Activated CD8-positive, alpha-beta memory T cell treated with anti-CD3 and anti-CD28 coated beads for 48 hours (primary cell): ENCODE results near the gene GALNT8.
"Not testable (repeated sequence)": the region's sequence is repeated elsewhere in the genome, so short reads cannot be mapped to it uniquely, and the experiment has no call there.

Experiments used
- DNase-seq, 3 experiments: peaks; one replicate each; pipeline ENCODE4 v3.0.0-alpha.2; 2020; ENCODE audit warnings: low read depth in 2 of 3, low spot score in 2 of 3

The GALNT8 gene

DNA sequence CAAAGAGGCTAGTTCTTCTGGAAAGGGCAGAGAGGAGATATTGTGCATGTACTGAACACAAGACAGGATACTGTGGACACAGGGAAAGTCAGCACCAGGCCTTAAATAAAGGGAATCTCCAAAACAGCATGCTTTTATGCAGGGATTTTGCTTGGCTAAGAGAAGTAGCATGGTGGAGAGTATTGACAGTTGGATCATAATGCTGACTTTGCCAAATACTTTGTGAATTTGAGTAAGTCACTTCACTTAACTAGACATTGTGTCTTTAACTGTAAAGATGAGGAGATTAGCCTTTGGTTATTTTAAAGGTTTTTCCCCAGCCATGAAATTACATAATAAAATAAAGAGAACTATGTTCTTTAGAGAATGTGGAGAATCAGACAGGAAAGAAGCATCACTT lies 24.5 kb downstream of the GALNT8 start:
- DNase-seq = no peak

DNA sequence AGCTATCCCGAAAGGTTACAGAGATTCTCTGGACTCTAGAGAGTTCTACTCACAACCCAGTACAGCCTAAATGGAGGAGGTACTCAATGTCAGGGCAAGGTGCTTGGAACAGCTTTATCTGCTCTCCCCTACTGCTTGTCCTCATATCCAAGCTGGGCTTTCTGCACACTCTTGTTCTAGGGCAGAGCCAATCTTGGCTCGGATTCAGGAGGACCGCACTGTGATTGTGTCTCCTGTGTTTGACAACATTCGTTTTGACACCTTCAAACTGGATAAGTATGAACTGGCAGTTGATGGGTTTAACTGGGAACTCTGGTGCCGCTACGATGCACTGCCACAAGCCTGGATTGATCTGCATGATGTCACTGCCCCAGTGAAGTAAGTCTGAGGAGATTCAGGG lies 25.0 kb downstream of the GALNT8 start:
- DNase-seq = no peak

DNA sequence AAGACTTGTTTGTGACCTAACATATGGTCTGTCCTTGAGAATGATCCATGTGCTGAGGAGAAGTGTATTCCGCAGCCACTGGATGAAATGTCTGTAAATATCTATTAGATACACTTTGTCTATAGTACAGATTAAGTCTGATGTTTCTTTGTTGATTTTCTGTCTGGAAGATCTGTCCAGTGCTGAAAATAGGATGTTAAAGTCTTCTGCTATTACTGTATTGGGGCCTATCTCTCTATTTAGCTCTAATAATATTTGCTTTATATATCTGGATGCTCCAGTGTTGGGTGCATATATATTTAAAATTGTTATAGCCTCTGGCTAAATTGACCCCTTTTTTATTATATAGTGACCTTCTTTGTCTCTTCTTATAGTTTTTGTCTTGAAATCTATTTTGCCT lies 31.5 kb downstream of the GALNT8 start:
- not testable (repeated sequence) for DNase-seq

DNA sequence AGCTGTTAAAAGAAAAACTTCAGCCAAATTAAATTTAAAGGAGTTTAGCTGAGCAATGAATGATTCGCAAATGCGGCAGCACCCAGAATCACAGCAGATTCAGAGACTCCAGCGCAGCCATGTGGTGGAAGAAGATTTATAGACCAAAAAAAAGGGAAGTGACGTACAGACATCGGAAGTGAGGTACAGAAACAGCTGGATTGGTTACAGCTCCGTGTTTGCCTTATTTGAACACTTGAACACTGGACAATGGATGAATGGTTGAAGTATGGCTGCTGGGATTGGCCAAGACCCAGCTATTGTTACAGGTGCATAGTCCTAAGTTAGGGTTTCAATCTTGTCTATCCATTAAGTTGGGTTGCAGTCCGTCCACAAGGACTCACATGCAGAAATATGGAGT lies 42.6 kb downstream of the GALNT8 start:
- no peak for DNase-seq

DNA sequence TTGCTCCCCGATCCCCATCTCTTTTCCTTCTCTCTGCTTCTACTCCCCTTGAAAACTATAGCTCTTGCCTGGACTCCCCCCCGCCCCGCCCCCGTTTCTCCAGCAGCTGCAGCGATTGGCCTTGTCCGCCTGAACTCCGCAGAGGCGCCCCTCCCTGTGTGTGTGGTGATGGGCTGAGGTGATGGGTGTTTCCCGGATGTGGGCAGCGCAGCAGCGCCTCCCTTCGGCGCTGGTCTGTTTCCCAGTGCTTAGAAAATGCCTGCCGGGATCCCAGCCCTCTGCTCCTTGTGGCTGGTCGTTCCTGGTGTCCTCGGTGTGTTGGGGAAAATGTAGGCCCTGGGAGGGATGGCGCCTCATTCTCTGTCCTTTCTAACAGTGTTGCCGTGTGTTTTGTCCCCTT lies 43.3 kb downstream of the GALNT8 start:
- DNase-seq = no peak

DNA sequence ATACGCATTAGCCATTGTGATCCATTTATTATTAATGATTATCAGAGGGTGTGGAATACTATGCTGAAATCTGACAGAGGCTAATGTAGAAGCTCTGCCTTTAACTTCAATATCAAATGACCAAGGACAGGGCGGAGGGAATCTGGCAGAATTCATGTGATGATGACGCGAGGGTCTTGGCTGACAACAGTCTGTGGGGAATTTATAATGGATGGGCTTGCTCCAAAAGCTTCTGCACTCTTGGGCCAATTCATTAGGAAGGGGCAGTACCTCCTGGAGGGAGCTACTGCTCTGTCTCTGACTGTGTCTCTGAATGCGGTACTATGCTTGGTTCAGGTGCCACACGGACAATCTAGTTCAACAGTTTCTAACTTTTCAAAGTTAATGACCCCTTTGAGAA lies 46.2 kb downstream of the GALNT8 start:
- DNase-seq = no peak

DNA sequence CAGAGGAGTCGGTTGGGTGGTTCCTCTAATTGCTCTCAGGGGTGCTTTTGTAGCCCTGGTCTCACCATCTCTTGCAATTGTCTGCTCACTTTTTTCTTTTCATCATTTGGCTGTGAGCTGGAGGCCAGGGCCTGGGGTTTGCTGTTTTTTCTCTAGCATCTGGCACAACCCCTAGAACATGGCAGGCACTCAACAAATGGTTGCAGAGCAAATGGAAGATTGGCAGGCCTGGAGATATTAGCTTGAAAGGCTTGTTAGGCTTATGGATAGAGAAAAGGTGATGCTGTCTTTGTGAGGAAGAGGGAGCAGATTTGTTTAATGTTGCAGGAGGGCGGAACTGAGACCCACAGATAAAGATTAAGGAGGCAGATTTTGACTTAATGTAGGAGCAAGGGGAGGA lies 47.0 kb downstream of the GALNT8 start:
- no peak for DNase-seq

DNA sequence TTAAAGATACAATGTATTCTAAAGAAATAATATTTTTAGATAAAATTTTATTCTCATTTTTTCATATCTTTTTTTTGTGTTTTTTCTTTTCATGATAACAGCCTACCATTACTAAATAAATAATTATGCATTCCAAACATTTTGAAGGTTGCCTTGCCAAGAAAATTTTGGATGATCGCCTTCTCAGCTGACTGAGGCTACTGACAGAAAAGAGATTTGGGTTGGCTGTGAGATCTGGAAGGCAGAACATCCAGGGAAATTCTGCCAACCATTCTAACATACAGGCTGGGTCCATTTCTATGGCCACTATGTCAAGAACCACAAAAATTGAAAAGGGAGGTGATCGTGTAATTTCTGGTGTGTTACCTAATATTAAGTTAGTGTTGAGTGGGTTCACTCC lies 48.1 kb downstream of the GALNT8 start:
- no peak for DNase-seq

DNA sequence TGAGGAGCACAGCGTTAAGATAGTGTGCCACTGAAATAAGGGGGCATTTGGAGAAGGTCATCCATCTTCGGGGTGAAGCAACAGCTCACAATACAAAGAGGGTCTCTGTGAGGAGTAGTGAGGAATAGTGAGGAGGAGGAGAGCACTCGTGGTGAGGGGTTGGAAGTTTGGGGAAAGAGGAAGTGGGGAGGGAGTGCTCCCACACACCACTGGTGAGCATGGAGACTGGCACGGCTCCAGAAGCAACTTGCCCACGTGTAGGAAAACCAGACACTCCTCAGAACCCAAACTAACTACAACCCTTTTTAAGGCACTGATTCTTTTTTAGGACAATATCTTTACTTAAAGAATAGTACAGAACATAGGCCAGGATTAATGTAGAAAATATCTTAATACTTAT lies 48.9 kb downstream of the GALNT8 start:
- no peak for DNase-seq

DNA sequence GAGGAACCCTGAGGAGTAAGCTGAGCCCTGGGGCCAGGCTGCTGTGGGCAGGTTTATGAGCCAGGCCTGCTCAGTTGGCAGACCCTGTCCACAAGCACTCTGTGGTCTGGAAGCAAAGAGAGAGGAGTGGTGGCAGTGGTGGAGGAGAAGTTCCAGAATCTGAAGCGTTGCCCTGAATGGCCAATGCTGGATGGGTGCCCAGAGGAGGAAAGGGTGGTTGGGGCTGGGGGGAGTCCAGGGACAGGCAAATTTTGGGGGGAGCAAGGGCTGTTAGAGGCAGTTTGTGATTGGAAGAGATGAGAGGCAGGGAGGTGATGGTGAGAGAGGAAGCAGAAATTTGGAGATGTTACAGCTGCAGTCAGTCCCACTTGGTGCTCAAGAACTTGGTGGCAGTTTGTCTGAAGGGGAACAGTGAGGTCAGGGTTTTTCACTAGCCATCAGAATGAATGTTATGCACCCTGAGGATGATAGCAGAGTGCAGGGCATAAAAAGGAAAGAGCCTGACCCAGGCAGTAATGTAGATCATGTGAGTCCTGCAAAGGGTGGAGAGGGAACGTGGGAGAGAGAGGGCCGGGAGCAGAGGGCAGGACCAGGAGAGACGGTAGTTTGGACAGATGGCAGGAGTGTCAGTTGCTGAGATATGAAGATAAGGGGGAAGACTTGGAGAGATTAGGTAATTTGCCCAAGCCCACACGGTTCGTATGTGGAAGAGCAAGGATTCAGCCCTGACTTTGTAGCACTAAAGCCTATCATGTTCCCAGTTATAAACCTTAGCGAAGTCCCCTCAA lies 51.2 kb downstream of the GALNT8 start:
- DNase-seq = no peak

DNA sequence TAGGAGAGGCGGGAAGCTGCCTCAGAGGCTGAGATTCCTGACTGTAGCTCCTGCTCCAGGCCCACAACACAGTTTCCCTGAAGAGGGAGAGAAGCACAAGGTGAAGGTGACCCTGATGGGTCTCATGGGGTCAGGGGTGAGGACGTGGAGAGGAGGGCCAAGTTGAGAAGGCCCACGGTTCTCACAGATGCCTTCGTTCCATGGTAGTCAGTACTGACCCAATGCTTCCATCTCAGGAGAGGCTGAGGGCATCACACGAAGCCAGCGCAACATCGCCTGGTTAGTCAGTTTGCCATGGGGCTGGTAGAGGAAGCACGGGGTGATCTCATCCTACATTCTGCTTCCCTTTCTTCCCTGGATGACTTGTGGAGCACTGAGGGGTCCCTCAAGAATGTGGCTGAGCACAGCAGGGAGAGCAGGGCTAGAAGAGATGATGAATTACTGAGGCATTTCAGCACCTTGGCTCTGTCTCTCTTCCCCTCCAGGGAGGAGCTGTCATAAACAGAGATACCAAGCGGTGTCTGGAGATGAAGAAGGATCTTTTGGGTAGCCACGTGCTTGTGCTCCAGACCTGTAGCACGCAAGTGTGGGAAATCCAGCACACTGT lies 51.9 kb downstream of the GALNT8 start:
- DNase-seq = no peak

DNA sequence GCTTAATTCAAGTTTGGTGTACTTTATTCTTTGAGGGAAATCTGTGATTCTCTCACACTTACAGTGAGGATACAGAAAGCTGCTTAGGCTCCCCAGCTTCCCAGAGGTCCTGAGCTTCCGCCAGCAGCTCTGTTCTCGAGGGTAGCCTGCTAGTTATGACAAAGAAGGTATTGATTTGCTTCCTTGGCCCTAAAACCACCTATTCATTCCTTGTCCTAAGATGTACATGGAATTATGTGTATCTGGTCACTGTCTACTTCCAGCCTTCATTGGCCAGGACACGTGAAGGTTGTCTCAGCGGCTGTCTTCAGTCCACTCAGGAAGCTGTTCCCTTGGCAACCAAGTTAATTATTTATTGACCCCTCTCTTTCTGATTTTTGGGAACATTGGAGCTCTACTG lies 55.7 kb downstream of the GALNT8 start:
- no peak for DNase-seq

DNA sequence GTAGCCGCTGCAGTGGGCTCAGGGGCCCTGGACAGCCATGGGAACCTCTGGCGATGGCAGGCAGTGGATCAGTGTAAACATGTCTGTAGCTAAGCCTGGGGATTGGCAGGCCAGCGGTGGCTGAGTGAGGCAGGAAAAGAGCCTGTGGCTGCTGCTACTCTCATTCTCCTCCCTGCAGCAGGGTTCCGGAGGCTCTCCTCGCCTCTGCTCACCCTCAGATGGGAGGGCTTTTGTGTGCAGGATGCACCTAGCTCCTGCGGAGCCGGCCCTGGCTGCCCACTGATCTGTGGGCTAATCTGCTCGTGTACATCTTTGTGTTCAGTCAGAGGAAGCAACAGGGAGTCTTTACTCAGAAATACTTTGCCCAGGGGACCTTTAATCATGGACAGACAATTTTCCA lies 59.5 kb downstream of the GALNT8 start:
- DNase-seq = no peak

DNA sequence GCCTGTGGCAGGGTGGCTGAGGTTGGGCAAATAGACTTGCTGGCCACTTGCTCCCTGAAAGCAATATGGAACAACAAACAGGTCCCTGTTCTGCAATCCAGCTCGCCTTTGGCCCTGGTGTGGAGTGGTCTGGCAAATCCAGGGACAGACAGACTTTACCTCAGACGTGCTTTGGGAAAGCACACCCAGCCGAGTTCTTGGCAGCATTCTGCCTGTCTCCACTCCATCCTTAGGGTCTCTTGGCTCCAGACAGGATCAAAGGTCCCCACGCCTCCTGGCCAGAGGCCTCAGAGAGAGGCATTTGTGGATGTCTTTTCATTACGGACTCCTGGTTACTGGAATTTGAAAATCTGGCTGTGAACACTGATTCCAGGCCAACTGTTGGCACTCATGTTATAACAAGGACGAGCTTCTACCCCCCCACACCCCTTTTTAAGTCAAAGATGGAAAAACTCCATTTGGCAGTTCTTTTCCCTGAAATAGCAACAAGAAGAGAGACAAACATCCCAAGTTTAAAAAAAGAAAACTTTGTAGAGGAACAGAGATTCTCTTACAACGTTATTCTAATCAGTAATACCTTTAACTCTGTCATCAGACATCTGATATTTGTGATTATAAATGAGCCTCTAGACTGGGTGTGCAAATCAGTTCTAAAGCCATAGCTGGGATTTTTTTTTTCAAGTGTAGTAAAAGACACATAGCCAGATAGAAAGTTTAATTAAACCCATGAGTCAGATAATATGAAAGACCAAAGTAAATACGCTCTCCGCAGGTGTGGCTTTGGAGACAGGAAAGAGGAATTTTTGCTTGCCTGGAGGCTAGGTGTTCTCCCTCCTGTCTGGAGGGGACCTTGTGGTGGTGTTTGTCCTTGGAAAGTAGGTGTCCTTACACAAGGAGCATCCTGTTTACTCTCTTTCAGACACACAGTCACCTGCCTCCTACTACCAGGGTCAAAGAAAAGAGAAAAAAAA lies 60.7 kb downstream of the GALNT8 start:
- DNase-seq = no peak

DNA sequence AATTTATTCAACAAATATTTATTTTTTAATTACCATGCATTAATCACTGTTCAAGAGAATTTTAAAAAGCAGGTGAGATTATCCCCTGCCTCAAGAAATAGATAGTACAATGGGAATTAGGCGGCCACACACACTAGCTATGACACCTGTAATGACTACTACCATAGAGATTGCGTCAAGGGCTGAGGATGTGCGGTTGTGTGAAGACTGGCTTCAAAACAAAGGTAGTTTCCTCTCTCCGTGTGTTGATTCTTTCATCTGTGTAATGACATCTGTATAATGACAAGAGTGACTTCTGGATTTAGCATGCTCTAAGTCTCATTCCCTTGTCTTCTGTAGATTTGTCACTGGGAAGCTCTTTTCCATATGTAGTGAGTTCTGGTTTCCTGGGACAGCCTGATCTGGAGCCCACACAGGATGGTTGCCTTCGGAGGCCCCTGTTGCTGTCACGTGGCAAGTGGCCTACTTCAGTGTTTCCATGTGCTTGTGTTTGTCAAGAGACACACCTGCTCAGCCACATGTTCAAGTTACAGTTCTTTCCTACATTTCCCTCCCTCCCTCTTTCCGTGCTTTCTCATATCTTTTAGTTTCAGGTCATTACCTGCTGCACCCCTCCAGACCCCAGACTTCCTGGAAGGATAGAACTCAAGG lies 64.3 kb downstream of the GALNT8 start:
- no peak for DNase-seq

DNA sequence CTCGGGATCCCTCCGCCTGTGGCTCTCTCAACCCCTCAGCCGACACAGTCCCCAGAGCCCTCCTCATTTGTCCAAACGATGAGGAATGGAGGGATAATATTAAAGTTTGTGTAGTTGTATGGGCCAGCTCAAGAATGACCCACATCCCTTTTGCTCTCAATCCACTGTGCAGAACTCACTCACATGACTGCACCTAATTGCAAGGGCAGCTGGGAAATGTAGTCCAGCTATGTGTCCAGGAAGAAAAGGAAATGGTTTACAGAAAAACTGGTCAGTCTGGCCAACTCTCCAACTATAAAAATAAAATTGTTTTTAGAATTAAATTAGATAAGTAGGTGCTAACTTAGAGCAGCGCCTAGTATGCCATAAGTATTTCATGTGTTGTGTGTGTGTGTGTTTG lies 66.6 kb downstream of the GALNT8 start:
- DNase-seq = no peak

DNA sequence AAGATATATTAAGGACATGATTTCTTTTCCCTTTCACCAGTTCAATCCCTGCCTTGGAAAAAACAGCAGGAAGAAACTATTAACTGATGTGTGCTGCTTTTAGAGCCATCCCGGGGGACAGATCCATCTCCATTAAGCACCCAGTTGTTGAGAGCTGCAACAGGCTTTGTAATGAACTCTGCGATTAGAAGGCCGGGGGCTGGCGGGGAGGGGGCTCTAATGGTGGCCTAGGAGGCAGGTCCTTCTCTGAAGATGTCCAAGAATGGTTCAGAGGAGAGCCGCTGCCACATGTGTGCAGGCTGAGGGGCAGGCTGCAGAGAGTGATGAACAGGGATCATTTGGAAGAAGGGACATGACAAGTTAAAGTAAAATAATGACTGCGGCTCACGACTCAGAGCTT lies 67.8 kb downstream of the GALNT8 start:
- DNase-seq = no peak

DNA sequence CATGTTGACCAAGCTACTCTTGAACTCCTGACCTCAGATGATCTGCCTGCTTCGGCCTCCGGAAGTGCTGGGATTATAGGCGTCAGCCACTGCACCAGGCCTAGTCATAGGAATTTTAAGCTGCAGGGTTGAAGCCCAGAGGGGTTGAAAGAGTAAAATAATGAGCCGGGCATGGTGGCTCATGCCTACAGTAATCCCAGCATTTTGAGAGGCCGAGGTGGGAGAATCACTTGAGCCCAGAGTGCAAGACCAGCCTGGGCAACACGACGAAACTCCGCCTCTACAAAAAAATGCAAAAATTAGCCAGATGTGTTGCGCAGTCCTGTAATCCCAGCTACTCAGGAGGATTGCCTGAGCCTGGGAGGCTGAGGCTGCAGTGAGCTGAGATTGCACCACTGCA lies 69.6 kb downstream of the GALNT8 start:
- DNase-seq = no peak

DNA sequence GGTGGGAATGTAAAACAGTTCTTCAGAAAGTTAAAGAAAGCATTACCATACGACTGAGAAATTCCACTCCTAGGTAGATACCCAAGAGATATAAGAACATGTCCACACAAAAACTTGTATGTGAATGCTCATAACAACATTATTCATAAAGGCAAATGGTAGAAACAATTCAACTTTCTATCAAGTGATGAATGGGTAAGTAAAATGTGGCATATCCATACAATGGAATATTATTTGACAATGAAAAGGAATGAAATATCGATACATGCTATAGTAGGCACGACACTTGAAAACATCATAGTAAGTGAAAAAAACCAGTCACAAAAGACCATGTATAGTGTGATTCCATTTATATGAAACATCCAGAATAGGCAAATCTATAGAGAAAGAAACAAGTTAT lies 71.3 kb downstream of the GALNT8 start:
- no peak for DNase-seq

DNA sequence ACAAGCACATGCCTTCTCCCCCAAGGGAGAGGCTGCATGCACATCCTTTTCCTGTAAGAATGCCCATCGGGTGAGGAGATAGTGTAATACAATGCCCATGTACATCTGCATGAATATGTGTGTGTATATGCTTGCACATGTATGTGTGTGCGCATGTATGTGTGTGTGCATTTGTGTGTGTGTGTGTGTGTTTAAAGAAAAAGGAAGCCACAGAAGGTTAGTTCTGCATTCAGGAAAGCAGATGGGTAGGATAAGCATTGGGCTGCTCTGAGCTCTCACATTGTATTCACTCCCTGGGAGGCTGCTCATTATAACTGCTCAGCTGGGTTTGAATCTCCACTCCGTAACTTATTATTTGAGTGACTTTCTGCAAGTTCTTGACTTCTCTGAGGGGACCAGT lies 74.3 kb downstream of the GALNT8 start:
- DNase-seq = no peak

DNA sequence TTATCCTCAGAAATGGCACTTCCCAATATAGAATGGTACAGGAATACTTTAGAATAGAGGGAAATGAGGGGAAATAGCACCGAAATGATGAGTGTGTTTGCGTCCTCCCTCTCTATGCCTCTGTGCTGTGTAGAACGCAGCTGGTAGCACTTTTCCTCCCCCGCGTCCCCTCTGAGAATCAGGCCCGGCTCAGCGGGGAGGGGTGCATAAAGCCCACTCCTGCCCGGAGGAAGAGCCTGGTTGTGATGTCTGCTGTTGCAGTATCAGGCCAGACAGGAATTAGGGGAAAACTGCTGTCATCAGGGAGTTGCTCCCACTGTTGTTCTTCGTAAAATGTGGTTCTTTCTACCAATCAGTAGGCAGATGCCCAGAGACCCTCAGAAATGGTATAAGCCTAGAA lies 76.0 kb downstream of the GALNT8 start:
- no peak for DNase-seq
